OCI-M1 (cell line): ENCODE data around the gene ANKRD10.

ENCODE experiments used
- DNase-seq: peaks from one replicate; lab custom pipeline; 2025; lab: John Stamatoyannopoulos, UW

Gene ANKRD10

GRCh38 chr13:110944968-110945927, 30.4 kb upstream of the ANKRD10 start:
- no peak for DNase-seq

- peak; percentile 60 for DNase-seq
Measured at GRCh38 chr13:110944121-110944967, 29.5 kb upstream of the ANKRD10 start.

GRCh38 chr13:110942248-110942981, 27.5 kb upstream of the ANKRD10 start:
- DNase-seq, result no peak

- no peak for DNase-seq
Measured at GRCh38 chr13:110938662-110939421, 24.0 kb upstream of the ANKRD10 start.

GRCh38 chr13:110937511-110938285, 22.8 kb upstream of the ANKRD10 start:
- no peak for DNase-seq

- DNase-seq, result no peak
Measured at GRCh38 chr13:110936519-110936918, 21.6 kb upstream of the ANKRD10 start.

GRCh38 chr13:110932588-110932987, 17.7 kb upstream of the ANKRD10 start:
- DNase-seq, result no peak

- DNase-seq, result no peak
Measured at GRCh38 chr13:110929104-110929777, 14.4 kb upstream of the ANKRD10 start.

- peak; percentile 51 for DNase-seq
Measured at GRCh38 chr13:110925023-110925612, 10.2 kb upstream of the ANKRD10 start.

GRCh38 chr13:110924639-110924934, 9.7 kb upstream of the ANKRD10 start:
- no peak for DNase-seq

- no peak for DNase-seq
Measured at GRCh38 chr13:110923777-110924638, 9.1 kb upstream of the ANKRD10 start.

GRCh38 chr13:110923086-110923485, 8.2 kb upstream of the ANKRD10 start:
- no peak for DNase-seq

GRCh38 chr13:110922506-110922905, 7.6 kb upstream of the ANKRD10 start:
- DNase-seq, result no peak

GRCh38 chr13:110921695-110922094, 6.8 kb upstream of the ANKRD10 start:
- DNase-seq, result no peak

GRCh38 chr13:110921209-110921608, 6.3 kb upstream of the ANKRD10 start:
- no peak for DNase-seq

- no peak for DNase-seq
Measured at GRCh38 chr13:110920038-110920437, 5.2 kb upstream of the ANKRD10 start.

GRCh38 chr13:110916301-110917142, 1.7 kb upstream of the ANKRD10 start:
- DNase-seq, result peak; percentile 44

- peak; percentile 72 for DNase-seq
Measured at GRCh38 chr13:110915874-110916206, 971 bp upstream of the ANKRD10 start.
